GM23338 (cell line): ENCODE data around the gene SIPA1. TPM values are rescaled to one million over a fixed set of nuclear protein-coding genes. Genes with fewer than 3 reads are reported as not detected.

ENCODE experiments used
- ATAC-seq: fragments of 200-7000 bp; cut with Tn5 transposase; 3 replicates; pipeline ENCODE4 v1.9.1; 2020
- DNase-seq: peaks from one replicate; pipeline ENCODE4 v3.0.0-alpha.2; 2015; ENCODE audit warnings: low spot score
- H2AFZ ChIP-seq: fragments of 200-600 bp; sonication (generic); 2 replicates; pipeline ENCODE4 v1.8.0; 2016; ENCODE audit warnings: antibody characterized with exemption, mild to moderate bottlenecking, moderate library complexity
- H3F3A ChIP-seq: fragments of 200-600 bp; sonication (generic); replicated peaks from 2 replicates; pipeline ENCODE4 v1.8.0; 2017; ENCODE audit warnings: antibody characterized with exemption, mixed run types, low read depth
- H3K27ac ChIP-seq: fragments of 200-600 bp; sonication (generic); 2 replicates; pipeline ENCODE4 v1.6.1; 2016; ENCODE audit warnings: low read depth
- H3K27me3 ChIP-seq: fragments of 200-600 bp; sonication (generic); 2 replicates; pipeline ENCODE4 v1.8.0; 2016; ENCODE audit warnings: mild to moderate bottlenecking, mixed run types, moderate library complexity; ENCODE audit not compliant: insufficient read depth
- H3K36me3 ChIP-seq: fragments of 200-600 bp; sonication (generic); 2 replicates; pipeline ENCODE4 v1.8.0; 2016; ENCODE audit warnings: mild to moderate bottlenecking; ENCODE audit not compliant: insufficient read depth
- H3K4me1 ChIP-seq: fragments of 200-600 bp; sonication (generic); 2 replicates; pipeline ENCODE4 v1.8.0; 2016; ENCODE audit warnings: mild to moderate bottlenecking, moderate library complexity; ENCODE audit not compliant: insufficient read depth
- H3K4me2 ChIP-seq: fragments of 200-600 bp; sonication (generic); 2 replicates; pipeline ENCODE4 v1.7.1; 2017; ENCODE audit warnings: mixed run types
- H3K4me3 ChIP-seq: fragments of 200-600 bp; sonication (generic); 2 replicates; pipeline ENCODE4 v1.6.1; 2016; ENCODE audit warnings: mixed run types
- H3K79me2 ChIP-seq: fragments of 200-600 bp; sonication (generic); replicated peaks from 2 replicates; pipeline ENCODE4 v1.8.0; 2017; ENCODE audit warnings: mild to moderate bottlenecking; ENCODE audit not compliant: insufficient read depth
- H3K9me2 ChIP-seq: fragments of 200-600 bp; sonication (generic); 2 replicates; pipeline ENCODE4 v1.8.0; 2017; ENCODE audit not compliant: insufficient read depth
- H4K20me1 ChIP-seq: fragments of 200-600 bp; sonication (generic); replicated peaks from 2 replicates; pipeline ENCODE4 v1.8.0; 2017; ENCODE audit warnings: mild to moderate bottlenecking; ENCODE audit not compliant: insufficient read depth
- H3K27ac Mint-ChIP-seq: 2 replicates; pipeline ENCODE4 v1.8.0; 2020; ENCODE audit warnings: inconsistent platforms, mild to moderate bottlenecking, moderate library complexity, mixed read lengths
- H3K27me3 Mint-ChIP-seq: 3 replicates; pipeline ENCODE4 v1.8.0; 2022; ENCODE audit warnings: low read depth, mild to moderate bottlenecking, moderate library complexity, mixed read lengths, inconsistent platforms; ENCODE audit not compliant: insufficient read depth, poor library complexity
- H3K36me3 Mint-ChIP-seq: 3 replicates; pipeline ENCODE4 v1.8.0; 2021; ENCODE audit warnings: low read depth, mild to moderate bottlenecking, inconsistent platforms, moderate library complexity, mixed read lengths
- H3K4me1 Mint-ChIP-seq: 3 replicates; pipeline ENCODE4 v1.8.0; 2020; ENCODE audit warnings: mild to moderate bottlenecking, inconsistent platforms, mixed read lengths
- H3K4me3 Mint-ChIP-seq: 3 replicates; pipeline ENCODE4 v1.8.0; 2021; ENCODE audit warnings: moderate library complexity, mild to moderate bottlenecking, inconsistent platforms, mixed read lengths
- H3K9me3 Mint-ChIP-seq: 3 replicates; pipeline ENCODE4 v1.8.0; 2020; ENCODE audit warnings: moderate library complexity, mild to moderate bottlenecking, inconsistent platforms, mixed read lengths
- CREB1 ChIP-seq: fragments of 250-450 bp; sonication (Bioruptor Pico); IDR thresholded peaks from 2 replicates; pipeline ENCODE4 v1.5.0; 2020; ENCODE audit warnings: low read depth, mild to moderate bottlenecking, moderate library complexity
- ETS1 ChIP-seq: IDR thresholded peaks from 2 replicates; pipeline ENCODE4 v1.6.1; 2016; ENCODE audit warnings: antibody characterized with exemption
- EZH2 ChIP-seq: fragments of 200-600 bp; sonication (generic); IDR thresholded peaks from one replicate; pipeline ENCODE4 v1.8.0; 2017; ENCODE audit warnings: antibody characterized with exemption, mild to moderate bottlenecking, low read depth; ENCODE audit not compliant: unreplicated experiment
- EZH2phosphoT487 ChIP-seq: fragments of 200-600 bp; sonication (generic); IDR thresholded peaks from one replicate; pipeline ENCODE4 v1.8.1; 2018; ENCODE audit warnings: antibody characterized with exemption; ENCODE audit not compliant: unreplicated experiment
- JUNB ChIP-seq: IDR thresholded peaks from one replicate; pipeline ENCODE4 v1.6.1; 2016; ENCODE audit warnings: antibody characterized with exemption; ENCODE audit not compliant: unreplicated experiment
- NANOG ChIP-seq: IDR thresholded peaks from 2 replicates; pipeline ENCODE4 v1.6.1; 2016; ENCODE audit warnings: antibody characterized with exemption, borderline replicate concordance
- POLR2AphosphoS5 ChIP-seq: IDR thresholded peaks from 2 replicates; pipeline ENCODE4 v1.6.1; 2016; ENCODE audit warnings: antibody characterized with exemption, low read depth
- STAT1 ChIP-seq: IDR thresholded peaks from one replicate; pipeline ENCODE4 v1.6.1; 2016; ENCODE audit warnings: antibody characterized with exemption; ENCODE audit not compliant: unreplicated experiment
- ZNF114 ChIP-seq: fragments of 250-450 bp; sonication (Bioruptor Pico); IDR thresholded peaks from 2 replicates; pipeline ENCODE4 v1.5.0; 2020; ENCODE audit warnings: mild to moderate bottlenecking, moderate library complexity
- ZNF331 ChIP-seq: fragments of 250-450 bp; sonication (Bioruptor Pico); IDR thresholded peaks from 2 replicates; pipeline ENCODE4 v1.5.0; 2020; ENCODE audit warnings: low read depth, mild to moderate bottlenecking, moderate library complexity
- polyA plus RNA-seq: library from polyadenylated mRNA; unstranded; fragments of >200 nt; fragmentation: Nextera tagmentation; extraction: Ambion mirVana; gene quantifications from 2 replicates; pipeline ENCODE4 v1.2.1, GENCODE V29; 2016
- total RNA-seq: library from RNA; depleted of rRNA; stranded (reverse); fragments of >200 nt; shearing (Covaris generic); gene quantifications from 2 replicates; pipeline ENCODE4 v1.2.3, GENCODE V29; 2014
- TF ChIP-seq, protein P1 (sequence below): fragments of 250-450 bp; sonication (Bioruptor Pico); IDR thresholded peaks from 2 replicates; pipeline ENCODE4 v1.5.0; 2020; ENCODE audit warnings: mild to moderate bottlenecking, moderate library complexity

The SIPA1 gene
- total and polyA plus RNA-seq, 2 experiments from 2014 or later = 50.1 to 54.6 TPM

DNA sequence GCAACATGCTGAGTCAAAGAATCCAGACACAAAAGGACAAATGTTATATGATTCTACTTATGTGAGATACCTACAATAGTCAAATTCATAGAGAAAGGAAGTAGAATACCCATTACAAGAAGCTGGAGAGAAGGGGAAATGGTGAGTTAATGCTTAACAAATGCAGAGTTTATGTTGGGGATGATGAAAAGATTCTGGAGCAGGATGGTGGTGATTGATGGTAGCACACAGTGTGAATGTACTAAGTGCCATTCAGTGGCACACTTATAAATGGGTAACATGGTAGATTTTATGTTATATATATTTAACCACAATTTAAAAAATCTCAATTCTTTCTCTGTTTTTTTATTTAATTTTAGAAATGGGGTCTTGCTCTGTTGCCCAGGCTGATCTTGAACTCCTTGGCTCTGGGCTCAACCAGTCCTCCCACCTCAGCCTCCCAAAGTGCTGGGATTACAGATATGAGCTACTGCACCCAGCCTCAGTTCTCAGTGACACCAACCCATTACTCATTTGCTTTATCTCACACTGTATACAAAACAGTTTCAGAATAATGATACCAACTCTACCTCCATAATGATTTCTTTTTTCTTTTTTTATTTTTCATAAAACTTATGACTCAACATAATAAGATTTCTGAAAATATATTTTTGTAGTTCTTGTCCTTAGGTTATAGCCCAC lies 34.4 kb downstream of the SIPA1 start (continued):
- TF ChIP-seq, protein P1, sequence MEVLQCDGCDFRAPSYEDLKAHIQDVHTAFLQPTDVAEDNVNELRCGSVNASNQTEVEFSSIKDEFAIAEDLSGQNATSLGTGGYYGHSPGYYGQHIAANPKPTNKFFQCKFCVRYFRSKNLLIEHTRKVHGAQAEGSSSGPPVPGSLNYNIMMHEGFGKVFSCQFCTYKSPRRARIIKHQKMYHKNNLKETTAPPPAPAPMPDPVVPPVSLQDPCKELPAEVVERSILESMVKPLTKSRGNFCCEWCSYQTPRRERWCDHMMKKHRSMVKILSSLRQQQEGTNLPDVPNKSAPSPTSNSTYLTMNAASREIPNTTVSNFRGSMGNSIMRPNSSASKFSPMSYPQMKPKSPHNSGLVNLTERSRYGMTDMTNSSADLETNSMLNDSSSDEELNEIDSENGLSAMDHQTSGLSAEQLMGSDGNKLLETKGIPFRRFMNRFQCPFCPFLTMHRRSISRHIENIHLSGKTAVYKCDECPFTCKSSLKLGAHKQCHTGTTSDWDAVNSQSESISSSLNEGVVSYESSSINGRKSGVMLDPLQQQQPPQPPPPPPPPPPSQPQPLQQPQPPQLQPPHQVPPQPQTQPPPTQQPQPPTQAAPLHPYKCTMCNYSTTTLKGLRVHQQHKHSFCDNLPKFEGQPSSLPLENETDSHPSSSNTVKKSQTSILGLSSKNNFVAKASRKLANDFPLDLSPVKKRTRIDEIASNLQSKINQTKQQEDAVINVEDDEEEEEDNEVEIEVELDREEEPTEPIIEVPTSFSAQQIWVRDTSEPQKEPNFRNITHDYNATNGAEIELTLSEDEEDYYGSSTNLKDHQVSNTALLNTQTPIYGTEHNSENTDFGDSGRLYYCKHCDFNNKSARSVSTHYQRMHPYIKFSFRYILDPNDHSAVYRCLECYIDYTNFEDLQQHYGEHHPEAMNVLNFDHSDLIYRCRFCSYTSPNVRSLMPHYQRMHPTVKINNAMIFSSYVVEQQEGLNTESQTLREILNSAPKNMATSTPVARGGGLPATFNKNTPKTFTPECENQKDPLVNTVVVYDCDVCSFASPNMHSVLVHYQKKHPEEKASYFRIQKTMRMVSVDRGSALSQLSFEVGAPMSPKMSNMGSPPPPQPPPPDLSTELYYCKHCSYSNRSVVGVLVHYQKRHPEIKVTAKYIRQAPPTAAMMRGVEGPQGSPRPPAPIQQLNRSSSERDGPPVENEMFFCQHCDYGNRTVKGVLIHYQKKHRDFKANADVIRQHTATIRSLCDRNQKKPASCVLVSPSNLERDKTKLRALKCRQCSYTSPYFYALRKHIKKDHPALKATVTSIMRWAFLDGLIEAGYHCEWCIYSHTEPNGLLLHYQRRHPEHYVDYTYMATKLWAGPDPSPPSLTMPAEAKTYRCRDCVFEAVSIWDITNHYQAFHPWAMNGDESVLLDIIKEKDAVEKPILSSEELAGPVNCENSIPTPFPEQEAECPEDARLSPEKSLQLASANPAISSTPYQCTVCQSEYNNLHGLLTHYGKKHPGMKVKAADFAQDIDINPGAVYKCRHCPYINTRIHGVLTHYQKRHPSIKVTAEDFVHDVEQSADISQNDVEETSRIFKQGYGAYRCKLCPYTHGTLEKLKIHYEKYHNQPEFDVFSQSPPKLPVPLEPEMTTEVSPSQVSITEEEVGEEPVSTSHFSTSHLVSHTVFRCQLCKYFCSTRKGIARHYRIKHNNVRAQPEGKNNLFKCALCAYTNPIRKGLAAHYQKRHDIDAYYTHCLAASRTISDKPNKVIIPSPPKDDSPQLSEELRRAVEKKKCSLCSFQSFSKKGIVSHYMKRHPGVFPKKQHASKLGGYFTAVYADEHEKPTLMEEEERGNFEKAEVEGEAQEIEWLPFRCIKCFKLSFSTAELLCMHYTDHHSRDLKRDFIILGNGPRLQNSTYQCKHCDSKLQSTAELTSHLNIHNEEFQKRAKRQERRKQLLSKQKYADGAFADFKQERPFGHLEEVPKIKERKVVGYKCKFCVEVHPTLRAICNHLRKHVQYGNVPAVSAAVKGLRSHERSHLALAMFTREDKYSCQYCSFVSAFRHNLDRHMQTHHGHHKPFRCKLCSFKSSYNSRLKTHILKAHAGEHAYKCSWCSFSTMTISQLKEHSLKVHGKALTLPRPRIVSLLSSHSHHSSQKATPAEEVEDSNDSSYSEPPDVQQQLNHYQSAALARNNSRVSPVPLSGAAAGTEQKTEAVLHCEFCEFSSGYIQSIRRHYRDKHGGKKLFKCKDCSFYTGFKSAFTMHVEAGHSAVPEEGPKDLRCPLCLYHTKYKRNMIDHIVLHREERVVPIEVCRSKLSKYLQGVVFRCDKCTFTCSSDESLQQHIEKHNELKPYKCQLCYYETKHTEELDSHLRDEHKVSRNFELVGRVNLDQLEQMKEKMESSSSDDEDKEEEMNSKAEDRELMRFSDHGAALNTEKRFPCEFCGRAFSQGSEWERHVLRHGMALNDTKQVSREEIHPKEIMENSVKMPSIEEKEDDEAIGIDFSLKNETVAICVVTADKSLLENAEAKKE (CRISPR knock-in tag) = no peak
- no peak for TF ChIP-seq NANOG
- TF ChIP-seq ZNF331 = no peak
- TF ChIP-seq ZNF114 (CRISPR knock-in tag) = no peak
- TF ChIP-seq EZH2 = no peak
- no peak for TF ChIP-seq STAT1

GRCh38 chr11:65672982-65673381 lies 35.1 kb downstream of the SIPA1 start:
- no peaks in the 10 kb centered on the region for H3K9me3 Mint-ChIP-seq
- Histone ChIP-seq H3F3A (no peaks in the 10 kb centered on the region), H3K27me3 (no peaks in the 10 kb centered on the region), H3K79me2 (no peaks in the 10 kb centered on the region), H4K20me1 (no peaks in the 10 kb centered on the region), H2AFZ (no peak overlapping the region), H3K4me1 (no peaks in the 10 kb centered on the region), H3K4me2 (no peak overlapping the region), H3K36me3 (no peaks in the 10 kb centered on the region), H3K27ac (no peak overlapping the region), H3K9me2 (no peaks in the 10 kb centered on the region), H3K4me3 (no peak overlapping the region)
- no peaks in the 10 kb centered on the region for H3K4me1 Mint-ChIP-seq
- H3K27me3 Mint-ChIP-seq = no peaks in the 10 kb centered on the region
- DNase-seq (no peak), ATAC-seq (no peak)
- H3K27ac Mint-ChIP-seq = no peak overlapping the region
- H3K36me3 Mint-ChIP-seq = no peaks in the 10 kb centered on the region
- H3K4me3 Mint-ChIP-seq = no peak overlapping the region
- TF ChIP-seq ETS1 (no peak), JUNB (no peak), NANOG (no peak), POLR2AphosphoS5 (no peak), EZH2phosphoT487 (no peak), CREB1 (CRISPR knock-in tag) (no peak), ZNF114 (CRISPR knock-in tag) (no peak)
